HL-60 (cell line): Measurements from ENCODE around the gene TRAPPC14.

ENCODE experiments used
- CTCF ChIP-seq: IDR thresholded peaks from one replicate; pipeline ENCODE4 v1.5.1; 2011; ENCODE audit warnings: low read length, control low read depth, inconsistent platforms; ENCODE audit not compliant: insufficient read depth
- GABPA ChIP-seq: IDR thresholded peaks from 2 replicates; pipeline ENCODE4 v1.6.1; 2012; ENCODE audit warnings: low read depth
- POLR2AphosphoS5 ChIP-seq: IDR thresholded peaks from 2 replicates; pipeline ENCODE4 v1.6.1; 2012; ENCODE audit warnings: low read depth
- REST ChIP-seq: IDR thresholded peaks from 2 replicates; pipeline ENCODE4 v1.6.1; 2012; ENCODE audit warnings: low read depth; ENCODE audit not compliant: insufficient replicate concordance

GRCh38 chr7:100128637-100128963 is 29.9 kb downstream of the TRAPPC14 start:
- no peak for TF ChIP-seq CTCF
- TF ChIP-seq POLR2AphosphoS5 = no peak
- TF ChIP-seq REST = no peak
- TF ChIP-seq GABPA = no peak
